Measurements from ENCODE around the gene AICDA. TPM values are rescaled to one million over a fixed set of nuclear protein-coding genes. Genes with fewer than 3 reads are reported as not detected.

AICDA gene
- total and polyA plus RNA-seq, 2 of the 13 experiments (the other 11 are each of a cell fraction or from before 2014, with no cell fraction given), result not detected

DNA sequence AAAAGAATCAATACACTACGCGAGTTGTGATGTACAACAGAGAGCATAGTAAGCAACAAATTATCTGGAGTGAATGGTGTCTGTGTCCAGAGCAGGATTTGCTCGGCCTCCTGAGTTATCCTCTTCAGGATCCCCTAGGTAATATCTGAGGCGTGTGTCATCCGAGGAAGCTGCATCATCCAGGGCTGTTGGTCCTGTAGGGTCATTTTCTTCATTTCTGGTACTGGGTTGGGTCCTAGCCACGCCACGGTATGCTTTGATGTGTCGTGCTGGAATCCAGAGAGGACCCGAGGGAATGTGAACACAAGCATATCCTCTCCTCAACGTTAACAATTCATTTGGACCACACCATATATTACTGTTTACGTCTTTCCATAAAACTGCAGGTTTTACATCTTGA, 53.0 kb downstream of the AICDA start:
- intact Hi-C loops (cut with micrococcal nuclease; ENCODE audit: unreplicated experiment), result no loop called here
- Histone ChIP-seq H3K79me2 (ENCODE audit: insufficient read depth, low read length) (no peaks in the 10 kb centered on the region), H3K4me1 (ENCODE audit: insufficient read depth, low read length) (no peaks in the 10 kb centered on the region), H3K9me3 (ENCODE audit: low read length) (no peaks in the 10 kb centered on the region), H3K27ac (ENCODE audit: extremely low read length, insufficient read depth, low read length) (no peak overlapping the region), H4K20me1 (ENCODE audit: insufficient read depth, low read length) (no peaks in the 10 kb centered on the region), H3K4me2 (ENCODE audit: low read depth, low read length) (no peak overlapping the region), H3K4me3 (replicated peaks in 1 of 3; ENCODE audit: insufficient read depth in 1 of 3, low read depth in 2 of 3, low read length in 3 of 3) (no peak overlapping the region), H3K27me3 (ENCODE audit: control insufficient read depth in 1 of 2, insufficient read depth in 2 of 2, low read length in 2 of 2) (peaks cover 0 to 7% of the 10 kb centered on the region in 2 experiments; a peak in 1 of 5 replicates), H2AFZ (ENCODE audit: low read length) (no peak overlapping the region), H3K36me3 (replicated peaks in 1 of 2; ENCODE audit: control insufficient read depth in 1 of 2, insufficient read depth in 2 of 2, low read length in 2 of 2) (no peaks in the 10 kb centered on the region), H3K9ac (ENCODE audit: insufficient read depth, low read depth, low read length) (no peak overlapping the region)
- FAIRE-seq, result no peak
- no peak for TF ChIP-seq PRDM10 (CRISPR knock-in tag; IDR thresholded peaks at IDR 0.05; ENCODE audit: low read depth)
- TF ChIP-seq, protein P1, sequence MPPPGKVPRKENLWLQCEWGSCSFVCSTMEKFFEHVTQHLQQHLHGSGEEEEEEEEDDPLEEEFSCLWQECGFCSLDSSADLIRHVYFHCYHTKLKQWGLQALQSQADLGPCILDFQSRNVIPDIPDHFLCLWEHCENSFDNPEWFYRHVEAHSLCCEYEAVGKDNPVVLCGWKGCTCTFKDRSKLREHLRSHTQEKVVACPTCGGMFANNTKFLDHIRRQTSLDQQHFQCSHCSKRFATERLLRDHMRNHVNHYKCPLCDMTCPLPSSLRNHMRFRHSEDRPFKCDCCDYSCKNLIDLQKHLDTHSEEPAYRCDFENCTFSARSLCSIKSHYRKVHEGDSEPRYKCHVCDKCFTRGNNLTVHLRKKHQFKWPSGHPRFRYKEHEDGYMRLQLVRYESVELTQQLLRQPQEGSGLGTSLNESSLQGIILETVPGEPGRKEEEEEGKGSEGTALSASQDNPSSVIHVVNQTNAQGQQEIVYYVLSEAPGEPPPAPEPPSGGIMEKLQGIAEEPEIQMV (CRISPR knock-in tag; IDR thresholded peaks at IDR 0.05; ENCODE audit: low read depth), result no peak
- in situ Hi-C loops (cut with HindIII; ENCODE audit: extremely low pct_ligation_motif_present, low pct_unique_long_range_greater_than_20kb), result no loop called here
- no peak for DNase-seq (ENCODE audit: low spot score)
- 6% methylated on average over 9 of the region's 11 CpGs for WGBS (ENCODE audit: low lambda C conversion rate)
- ChIA-PET CTCF (ENCODE audit: low intra/inter-chr PET ratio, low total read pairs) (no interaction called here), POLR2A (no interaction called here)
- no TSS peak for BruUV-seq (replicated peaks)
- ATAC-seq, result no peak
